ENCODE results near the gene SPEM1. TPM values are rescaled to one million over a fixed set of nuclear protein-coding genes. Genes with fewer than 3 reads are reported as not detected.
"Not testable (repeated sequence)": the region's sequence is repeated elsewhere in the genome, so short reads cannot be mapped to it uniquely, and the experiment has no call there.

The SPEM1 gene
- total and polyA plus RNA-seq, 10 of the 15 experiments (the other 5 are each of a cell fraction or from before 2014, with no cell fraction given), result not detected

- H4K20me1 ChIP-seq (ENCODE audit: control insufficient read depth, insufficient read depth); H3K4me2 ChIP-seq (ENCODE audit: control insufficient read depth, insufficient read depth); ATAC-seq; H3K4me3 ChIP-seq; H3K27me3 ChIP-seq (replicated peaks in 1 of 2; ENCODE audit: control insufficient read depth in 2 of 2, insufficient read depth in 2 of 2, low read length in 1 of 2); BruUV-seq (replicated peaks); FAIRE-seq; H3K27ac ChIP-seq (ENCODE audit: control insufficient read depth, insufficient read depth); H3K36me3 ChIP-seq (ENCODE audit: control insufficient read depth in 2 of 2, insufficient read depth in 2 of 2, low read length in 1 of 2); H3K9me3 ChIP-seq (replicated peaks; ENCODE audit: control insufficient read depth, insufficient read depth, low read length); H3K79me2 ChIP-seq (ENCODE audit: control insufficient read depth, insufficient read depth, low read length); H2AFZ ChIP-seq (ENCODE audit: control insufficient read depth, low read depth, low read length); RAD21 ChIA-PET (ENCODE audit: unreplicated experiment); SMC1A ChIA-PET (ENCODE audit: uncharacterized antibody, unreplicated experiment); intact Hi-C loops (cut with micrococcal nuclease; ENCODE audit: unreplicated experiment); in situ Hi-C loops (cut with MboI); H3K4me1 ChIP-seq (ENCODE audit: control insufficient read depth, insufficient read depth, low read length); H3K9ac ChIP-seq (ENCODE audit: control insufficient read depth, insufficient read depth, low read length); DNase-seq (ENCODE audit: low read depth, low spot score): not testable (repeated sequence)
- CTCF ChIA-PET, result interaction anchor here (1.6 kb wide), 1 partner anchor 45 kb away, joined by 3 read pairs; no protein-coding TSS in a partner anchor
- POLR2A ChIA-PET, result interaction anchor here (1.8 kb wide), 1 partner anchor 10 kb away, joined by 8 read pairs; the partner anchor contains the start of gene ZBTB4
- 88% methylated on average over 12 of the region's 12 CpGs for WGBS (ENCODE audit: insufficient coverage, insufficient replicate concordance, low lambda C conversion rate, missing lambda C conversion rate)
Observed at GRCh38 chr17:7469843-7470242, 49.7 kb downstream of the SPEM1 start.

- H3K4me1 ChIP-seq (ENCODE audit: control insufficient read depth, insufficient read depth, low read length); H4K20me1 ChIP-seq (ENCODE audit: control insufficient read depth, insufficient read depth); H3K27me3 ChIP-seq (replicated peaks in 1 of 2; ENCODE audit: control insufficient read depth in 2 of 2, insufficient read depth in 2 of 2, low read length in 1 of 2); SMC1A ChIA-PET (ENCODE audit: uncharacterized antibody, unreplicated experiment); H3K27ac ChIP-seq (ENCODE audit: control insufficient read depth, insufficient read depth); H3K4me2 ChIP-seq (ENCODE audit: control insufficient read depth, insufficient read depth); H3K9ac ChIP-seq (ENCODE audit: control insufficient read depth, insufficient read depth, low read length); DNase-seq (ENCODE audit: low read depth, low spot score); intact Hi-C loops (cut with micrococcal nuclease; ENCODE audit: unreplicated experiment); H2AFZ ChIP-seq (ENCODE audit: control insufficient read depth, low read depth, low read length); in situ Hi-C loops (cut with MboI); H3K9me3 ChIP-seq (replicated peaks; ENCODE audit: control insufficient read depth, insufficient read depth, low read length); FAIRE-seq; BruUV-seq (replicated peaks); H3K4me3 ChIP-seq; H3K36me3 ChIP-seq (ENCODE audit: control insufficient read depth in 2 of 2, insufficient read depth in 2 of 2, low read length in 1 of 2); ATAC-seq; H3K79me2 ChIP-seq (ENCODE audit: control insufficient read depth, insufficient read depth, low read length): not testable (repeated sequence)
- ChIA-PET POLR2A (interaction anchor here (1.8 kb wide), 1 partner anchor 9 kb away, joined by 8 read pairs; the partner anchor contains the start of gene ZBTB4), RAD21 (ENCODE audit: unreplicated experiment) (interaction anchor here (1.1 kb wide), 1 partner anchor 141 kb away, joined by 5 read pairs; the partner anchor contains the start of gene NEURL4), CTCF (interaction anchor here (0.5 to 1.6 kb wide), 2 partner anchors 18 to 44 kb away, joined by 3 read pairs; no protein-coding TSS in a partner anchor)
- WGBS (ENCODE audit: insufficient coverage, insufficient replicate concordance, low lambda C conversion rate, missing lambda C conversion rate), result 70% methylated on average over 8 of the region's 8 CpGs
Observed at GRCh38 chr17:7470457-7470973, 50.4 kb downstream of the SPEM1 start.

Other genes with a start within 250 kb of the SPEM1 start
Only the 7 nearest of the 39 such genes appear.
- gene TMEM256, start 16.2 kb upstream of the SPEM1 start, total RNA-seq (2014; rRNA removed), result 220 and 224 TPM in 2 replicates
- gene TMEM256, start 16.2 kb upstream of the SPEM1 start, total RNA-seq (2014; rRNA removed; fragmentation: Illumina TruSeq; extraction: Trizol), result 92.8 and 96.0 TPM in 2 replicates
- gene TMEM256, start 16.2 kb upstream of the SPEM1 start, total RNA-seq (2021), result 94.0 and 100 TPM in 2 replicates
- 33.2 and 57.3 TPM in 2 replicates for gene TMEM256, start 16.2 kb upstream of the SPEM1 start, polyA plus RNA-seq (2011; rRNA removed)
- 17.6 and 67.3 TPM in 2 replicates for gene TMEM256, start 16.2 kb upstream of the SPEM1 start, polyA plus RNA-seq (2014; fragmentation: Illumina TruSeq; extraction: Trizol)
- gene TMEM256, start 16.2 kb upstream of the SPEM1 start, polyA plus RNA-seq (2014; fragmentation: Nextera tagmentation; extraction: Ambion mirVana), result 100 to 1,000 TPM; 210 to 246 TPM
- gene TMEM256, start 16.2 kb upstream of the SPEM1 start, polyA plus RNA-seq (2014; rRNA removed), result 299 and 342 TPM in 2 replicates
- gene TMEM256, start 16.2 kb upstream of the SPEM1 start, polyA plus RNA-seq (2016; fragmentation: Nextera tagmentation; extraction: Ambion mirVana), result 10 to 100 TPM; 95.5 to 96.0 TPM
- 0.11 TPM in 1 of 2 replicates, not detected in the other for gene NLGN2, start 12.5 kb upstream of the SPEM1 start, total RNA-seq (2014; rRNA removed)
- 0.04 TPM in 1 of 2 replicates, not detected in the other for gene NLGN2, start 12.5 kb upstream of the SPEM1 start, total RNA-seq (2014; rRNA removed; fragmentation: Illumina TruSeq; extraction: Trizol)
- gene NLGN2, start 12.5 kb upstream of the SPEM1 start, total RNA-seq (2021), result 0.87 and 1.2 TPM in 2 replicates
- gene NLGN2, start 12.5 kb upstream of the SPEM1 start, polyA plus RNA-seq (2011; rRNA removed), result 0.12 and 0.14 TPM in 2 replicates
- gene NLGN2, start 12.5 kb upstream of the SPEM1 start, polyA plus RNA-seq (2014; fragmentation: Illumina TruSeq; extraction: Trizol), result 0.11 and 0.32 TPM in 2 replicates
- gene NLGN2, start 12.5 kb upstream of the SPEM1 start, polyA plus RNA-seq (2014; fragmentation: Nextera tagmentation; extraction: Ambion mirVana), result under 1 TPM; 0.02 to 0.05 TPM
- gene NLGN2, start 12.5 kb upstream of the SPEM1 start, polyA plus RNA-seq (2014; rRNA removed), result 0.39 and 0.58 TPM in 2 replicates
- under 1 TPM in 1 of 2 experiments, not detected in 1; 0.08 TPM for gene NLGN2, start 12.5 kb upstream of the SPEM1 start, polyA plus RNA-seq (2016; fragmentation: Nextera tagmentation; extraction: Ambion mirVana)
- not detected in 2 replicates for gene SPEM2, start 5.3 kb downstream of the SPEM1 start, total RNA-seq (2014; rRNA removed)
- gene SPEM2, start 5.3 kb downstream of the SPEM1 start, total RNA-seq (2014; rRNA removed; fragmentation: Illumina TruSeq; extraction: Trizol), result not detected in 2 replicates
- gene SPEM2, start 5.3 kb downstream of the SPEM1 start, total RNA-seq (2021), result not detected in 2 replicates
- not detected in 2 replicates for gene SPEM2, start 5.3 kb downstream of the SPEM1 start, polyA plus RNA-seq (2011; rRNA removed)
- gene SPEM2, start 5.3 kb downstream of the SPEM1 start, polyA plus RNA-seq (2014; fragmentation: Illumina TruSeq; extraction: Trizol), result not detected in 2 replicates
- not detected for gene SPEM2, start 5.3 kb downstream of the SPEM1 start, polyA plus RNA-seq (2014; fragmentation: Nextera tagmentation; extraction: Ambion mirVana)
- gene SPEM2, start 5.3 kb downstream of the SPEM1 start, polyA plus RNA-seq (2014; rRNA removed), result not detected in 2 replicates
- not detected for gene SPEM2, start 5.3 kb downstream of the SPEM1 start, polyA plus RNA-seq (2016; fragmentation: Nextera tagmentation; extraction: Ambion mirVana)
- gene SPEM3, start 8.5 kb downstream of the SPEM1 start, total RNA-seq (2014; rRNA removed), result not detected in 2 replicates
- not detected in 2 replicates for gene SPEM3, start 8.5 kb downstream of the SPEM1 start, total RNA-seq (2014; rRNA removed; fragmentation: Illumina TruSeq; extraction: Trizol)
- gene SPEM3, start 8.5 kb downstream of the SPEM1 start, total RNA-seq (2021), result not detected in 2 replicates
- not detected in 2 replicates for gene SPEM3, start 8.5 kb downstream of the SPEM1 start, polyA plus RNA-seq (2011; rRNA removed)
- gene SPEM3, start 8.5 kb downstream of the SPEM1 start, polyA plus RNA-seq (2014; fragmentation: Illumina TruSeq; extraction: Trizol), result not detected in 2 replicates
- gene SPEM3, start 8.5 kb downstream of the SPEM1 start, polyA plus RNA-seq (2014; fragmentation: Nextera tagmentation; extraction: Ambion mirVana), result not detected
- not detected in 2 replicates for gene SPEM3, start 8.5 kb downstream of the SPEM1 start, polyA plus RNA-seq (2014; rRNA removed)
- gene SPEM3, start 8.5 kb downstream of the SPEM1 start, polyA plus RNA-seq (2016; fragmentation: Nextera tagmentation; extraction: Ambion mirVana), result not detected
- gene TMEM102, start 15.1 kb downstream of the SPEM1 start, total RNA-seq (2014; rRNA removed), result 14.0 and 14.8 TPM in 2 replicates
- 4.2 and 5.1 TPM in 2 replicates for gene TMEM102, start 15.1 kb downstream of the SPEM1 start, total RNA-seq (2014; rRNA removed; fragmentation: Illumina TruSeq; extraction: Trizol)
- gene TMEM102, start 15.1 kb downstream of the SPEM1 start, total RNA-seq (2021), result 13.9 and 14.4 TPM in 2 replicates
- gene TMEM102, start 15.1 kb downstream of the SPEM1 start, polyA plus RNA-seq (2011; rRNA removed), result 2.6 and 6.5 TPM in 2 replicates
- 1.9 and 4.5 TPM in 2 replicates for gene TMEM102, start 15.1 kb downstream of the SPEM1 start, polyA plus RNA-seq (2014; fragmentation: Illumina TruSeq; extraction: Trizol)
- gene TMEM102, start 15.1 kb downstream of the SPEM1 start, polyA plus RNA-seq (2014; fragmentation: Nextera tagmentation; extraction: Ambion mirVana), result under 1 TPM in 1 of 2 experiments, not detected in 1; 0.04 TPM
- gene TMEM102, start 15.1 kb downstream of the SPEM1 start, polyA plus RNA-seq (2014; rRNA removed), result 10.5 and 11.1 TPM in 2 replicates
- gene TMEM102, start 15.1 kb downstream of the SPEM1 start, polyA plus RNA-seq (2016; fragmentation: Nextera tagmentation; extraction: Ambion mirVana), result 10 to 100 TPM; 11.3 to 12.8 TPM
- 2.3 and 3.0 TPM in 2 replicates for gene FGF11, start 19.2 kb downstream of the SPEM1 start, total RNA-seq (2014; rRNA removed)
- gene FGF11, start 19.2 kb downstream of the SPEM1 start, total RNA-seq (2014; rRNA removed; fragmentation: Illumina TruSeq; extraction: Trizol), result 1.8 and 2.4 TPM in 2 replicates
- gene FGF11, start 19.2 kb downstream of the SPEM1 start, total RNA-seq (2021), result 3.0 TPM in 2 replicates
- 15.6 and 21.1 TPM in 2 replicates for gene FGF11, start 19.2 kb downstream of the SPEM1 start, polyA plus RNA-seq (2011; rRNA removed)
- gene FGF11, start 19.2 kb downstream of the SPEM1 start, polyA plus RNA-seq (2014; fragmentation: Illumina TruSeq; extraction: Trizol), result 3.5 and 4.1 TPM in 2 replicates
- gene FGF11, start 19.2 kb downstream of the SPEM1 start, polyA plus RNA-seq (2014; fragmentation: Nextera tagmentation; extraction: Ambion mirVana), result 1 to 10 TPM in 1 of 2 experiments, under 1 TPM in 1; 0.69 to 1.3 TPM
- gene FGF11, start 19.2 kb downstream of the SPEM1 start, polyA plus RNA-seq (2014; rRNA removed), result 2.3 and 2.8 TPM in 2 replicates
- gene FGF11, start 19.2 kb downstream of the SPEM1 start, polyA plus RNA-seq (2016; fragmentation: Nextera tagmentation; extraction: Ambion mirVana), result 1 to 10 TPM in 1 of 2 experiments, under 1 TPM in 1; 0.97 to 1.8 TPM
- 10.8 and 12.0 TPM in 2 replicates for gene CHRNB1, start 24.7 kb downstream of the SPEM1 start, total RNA-seq (2014; rRNA removed)
- gene CHRNB1, start 24.7 kb downstream of the SPEM1 start, total RNA-seq (2014; rRNA removed; fragmentation: Illumina TruSeq; extraction: Trizol), result 12.8 and 12.9 TPM in 2 replicates
- gene CHRNB1, start 24.7 kb downstream of the SPEM1 start, total RNA-seq (2021), result 5.8 and 7.4 TPM in 2 replicates
- gene CHRNB1, start 24.7 kb downstream of the SPEM1 start, polyA plus RNA-seq (2011; rRNA removed), result 9.1 and 11.0 TPM in 2 replicates
- 12.2 and 14.4 TPM in 2 replicates for gene CHRNB1, start 24.7 kb downstream of the SPEM1 start, polyA plus RNA-seq (2014; fragmentation: Illumina TruSeq; extraction: Trizol)
- gene CHRNB1, start 24.7 kb downstream of the SPEM1 start, polyA plus RNA-seq (2014; fragmentation: Nextera tagmentation; extraction: Ambion mirVana), result 10 to 100 TPM; 13.2 to 14.8 TPM
- gene CHRNB1, start 24.7 kb downstream of the SPEM1 start, polyA plus RNA-seq (2014; rRNA removed), result 10.6 and 11.6 TPM in 2 replicates
- gene CHRNB1, start 24.7 kb downstream of the SPEM1 start, polyA plus RNA-seq (2016; fragmentation: Nextera tagmentation; extraction: Ambion mirVana), result 10 to 100 TPM in 1 of 2 experiments, 1 to 10 TPM in 1; 8.5 to 10.7 TPM

All from GM12878 (cell line).